SK-N-SH (cell line): ENCODE results near the gene WFIKKN1. TPM values are rescaled to one million over a fixed set of nuclear protein-coding genes. Genes with fewer than 3 reads are reported as not detected.

Experiments used
- CHD2 ChIP-seq: fragments of 150-350 bp; IDR thresholded peaks from 2 replicates; pipeline ENCODE4 v1.6.1; 2018; ENCODE audit warnings: low read length; ENCODE audit not compliant: partially characterized antibody
- CTCF ChIP-seq: fragments of 200-600 bp; sonication (generic); IDR thresholded peaks from 2 replicates; pipeline ENCODE4 v1.6.1; 2017; ENCODE audit warnings: antibody characterized with exemption, mild to moderate bottlenecking, moderate library complexity
- EZH2phosphoT487 ChIP-seq: fragments of 200-600 bp; sonication (generic); IDR thresholded peaks from 2 replicates; pipeline ENCODE4 v1.6.1; 2017; ENCODE audit warnings: low read depth, mixed run types, mild to moderate bottlenecking, antibody characterized with exemption, moderate library complexity, borderline replicate concordance
- FOSL2 ChIP-seq: IDR thresholded peaks from 2 replicates; pipeline ENCODE4 v1.4.0; 2012; ENCODE audit warnings: low read depth, mild to moderate bottlenecking, moderate library complexity, borderline replicate concordance
- FOXJ3 ChIP-seq: sonication (generic); formaldehyde crosslinking; IDR thresholded peaks from 2 replicates; pipeline ENCODE4 v1.5.1; 2020; ENCODE audit warnings: mild to moderate bottlenecking, missing genetic modification reagents
- FOXM1 ChIP-seq: IDR thresholded peaks from 2 replicates; pipeline ENCODE4 v1.4.0; 2012; ENCODE audit warnings: low read depth, mild to moderate bottlenecking
- GABPA ChIP-seq: IDR thresholded peaks from 2 replicates; pipeline ENCODE4 v1.4.0; 2012; ENCODE audit warnings: low read depth, mild to moderate bottlenecking
- MXI1 ChIP-seq: IDR thresholded peaks from 2 replicates; pipeline ENCODE4 v1.6.1; 2012; ENCODE audit warnings: mild to moderate bottlenecking, low read depth, low read length, improper control_type of control experiment
- NFIC ChIP-seq: IDR thresholded peaks from 2 replicates; pipeline ENCODE4 v1.4.0; 2012; ENCODE audit warnings: borderline replicate concordance
- PBX3 ChIP-seq: IDR thresholded peaks from 2 replicates; pipeline ENCODE4; 2012
- POLR2AphosphoS5 ChIP-seq: IDR thresholded peaks from 2 replicates; pipeline ENCODE4 v1.6.1; 2012; ENCODE audit warnings: low read depth, low read length
- REST ChIP-seq: IDR thresholded peaks from 2 replicates; pipeline ENCODE4 v1.6.1; 2012; ENCODE audit warnings: mild to moderate bottlenecking, low read depth, low read length, moderate library complexity
- TCF12 ChIP-seq: IDR thresholded peaks from 2 replicates; pipeline ENCODE4 v1.4.0; 2012
- TEAD4 ChIP-seq: IDR thresholded peaks from 2 replicates; pipeline ENCODE4 v1.4.0; 2012; ENCODE audit warnings: mild to moderate bottlenecking, borderline replicate concordance; ENCODE audit not compliant: insufficient read depth
- polyA plus RNA-seq, 3 experiments: library from polyadenylated mRNA; depleted of rRNA; stranded (reverse); fragments of >200 nt; gene quantifications; 2 replicates each; pipeline ENCODE4 v1.2.3, GENCODE V29; 2012
- TF ChIP-seq, protein P1 (sequence below): IDR thresholded peaks from 2 replicates; pipeline ENCODE4 v1.4.0; 2012; ENCODE audit warnings: low read depth, borderline replicate concordance
- TF ChIP-seq, protein P2 (sequence below): IDR thresholded peaks from 2 replicates; pipeline ENCODE4 v1.4.0; 2012; ENCODE audit warnings: low read depth
- TF ChIP-seq, protein P3 (sequence below): fragments of 150-350 bp; IDR thresholded peaks from 2 replicates; pipeline ENCODE4 v1.6.1; 2017; ENCODE audit warnings: antibody characterized with exemption, low read length, low read depth, borderline replicate concordance

Gene WFIKKN1
- polyA plus RNA-seq, 1 of the 3 experiments (the other 2 are of a cell fraction) = 0.16 TPM

- TF ChIP-seq, protein P1, sequence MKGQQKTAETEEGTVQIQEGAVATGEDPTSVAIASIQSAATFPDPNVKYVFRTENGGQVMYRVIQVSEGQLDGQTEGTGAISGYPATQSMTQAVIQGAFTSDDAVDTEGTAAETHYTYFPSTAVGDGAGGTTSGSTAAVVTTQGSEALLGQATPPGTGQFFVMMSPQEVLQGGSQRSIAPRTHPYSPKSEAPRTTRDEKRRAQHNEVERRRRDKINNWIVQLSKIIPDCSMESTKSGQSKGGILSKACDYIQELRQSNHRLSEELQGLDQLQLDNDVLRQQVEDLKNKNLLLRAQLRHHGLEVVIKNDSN = no peak
- TF ChIP-seq CTCF = no peak
- peak; percentile 84 for TF ChIP-seq CHD2
- peak; percentile 96 for TF ChIP-seq MXI1
- TF ChIP-seq GABPA = peak; percentile 52; the same call in 1 of the 2 replicates
- TF ChIP-seq REST = no peak; the same call in 1 of the 2 replicates
- TF ChIP-seq FOXJ3 (CRISPR knock-in tag) = no peak
- TF ChIP-seq FOSL2 = peak; percentile 70
- no peak for TF ChIP-seq EZH2phosphoT487
- peak; percentile 94 for TF ChIP-seq TEAD4
- TF ChIP-seq PBX3 = no peak
- no peak for TF ChIP-seq NFIC
- peak; percentile 18; the same call in 1 of the 2 replicates for TF ChIP-seq TCF12
- TF ChIP-seq, protein P2, sequence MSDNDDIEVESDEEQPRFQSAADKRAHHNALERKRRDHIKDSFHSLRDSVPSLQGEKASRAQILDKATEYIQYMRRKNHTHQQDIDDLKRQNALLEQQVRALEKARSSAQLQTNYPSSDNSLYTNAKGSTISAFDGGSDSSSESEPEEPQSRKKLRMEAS = peak; percentile 83
- TF ChIP-seq, protein P3, sequence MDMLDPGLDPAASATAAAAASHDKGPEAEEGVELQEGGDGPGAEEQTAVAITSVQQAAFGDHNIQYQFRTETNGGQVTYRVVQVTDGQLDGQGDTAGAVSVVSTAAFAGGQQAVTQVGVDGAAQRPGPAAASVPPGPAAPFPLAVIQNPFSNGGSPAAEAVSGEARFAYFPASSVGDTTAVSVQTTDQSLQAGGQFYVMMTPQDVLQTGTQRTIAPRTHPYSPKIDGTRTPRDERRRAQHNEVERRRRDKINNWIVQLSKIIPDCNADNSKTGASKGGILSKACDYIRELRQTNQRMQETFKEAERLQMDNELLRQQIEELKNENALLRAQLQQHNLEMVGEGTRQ = no peak
- no peak for TF ChIP-seq FOXM1
- peak; percentile 80 for TF ChIP-seq POLR2AphosphoS5
These were observed 5.7 kb downstream of the WFIKKN1 start, which contains the start of gene METTL26 (continued) for GRCh38 chr16:636206-637080.
